Activated T-cell treated with anti-CD3 and anti-CD28 coated beads, Interleukin-2, amount 50 U/mL, for 1 hour (primary cell): ENCODE results near the gene ACOXL.

Experiments
- DNase-seq: peaks from one replicate; pipeline ENCODE4 v3.0.0-alpha.2; 2020

ACOXL gene

GRCh38 chr2:110881908-110882307 lies 149.5 kb downstream of the ACOXL start:
- no peak for DNase-seq

GRCh38 chr2:110883406-110883805 lies 151.0 kb downstream of the ACOXL start:
- no peak for DNase-seq

- no peak for DNase-seq
These were observed 152.9 kb downstream of the ACOXL start for GRCh38 chr2:110885256-110885655.

- no peak for DNase-seq
These were observed 154.6 kb downstream of the ACOXL start for GRCh38 chr2:110886826-110887573.

- DNase-seq: no peak
These were observed 156.0 kb downstream of the ACOXL start for GRCh38 chr2:110888411-110888810.

- DNase-seq: no peak
These were observed 159.3 kb downstream of the ACOXL start for GRCh38 chr2:110891626-110892025.

GRCh38 chr2:110896226-110896625 lies 163.9 kb downstream of the ACOXL start:
- no peak for DNase-seq

- no peak for DNase-seq
These were observed 165.6 kb downstream of the ACOXL start for GRCh38 chr2:110897966-110898365.

- no peak for DNase-seq
These were observed 167.8 kb downstream of the ACOXL start for GRCh38 chr2:110900191-110900590.

- no peak for DNase-seq
These were observed 171.2 kb downstream of the ACOXL start for GRCh38 chr2:110903548-110903947.

GRCh38 chr2:110904116-110904778 lies 171.9 kb downstream of the ACOXL start:
- DNase-seq: no peak

GRCh38 chr2:110904779-110905148 lies 172.4 kb downstream of the ACOXL start:
- DNase-seq: no peak

- DNase-seq: no peak
These were observed 172.8 kb downstream of the ACOXL start for GRCh38 chr2:110905217-110905616.

GRCh38 chr2:110906613-110907298 lies 174.4 kb downstream of the ACOXL start:
- DNase-seq: no peak

- no peak for DNase-seq
These were observed 177.1 kb downstream of the ACOXL start for GRCh38 chr2:110909501-110909900.

GRCh38 chr2:110910423-110910822 lies 178.1 kb downstream of the ACOXL start:
- DNase-seq: no peak

GRCh38 chr2:110919738-110920137 lies 187.4 kb downstream of the ACOXL start:
- no peak for DNase-seq

GRCh38 chr2:110925479-110925878 lies 193.1 kb downstream of the ACOXL start:
- DNase-seq: no peak

GRCh38 chr2:110927526-110927925 lies 195.2 kb downstream of the ACOXL start:
- no peak for DNase-seq

- DNase-seq: no peak
These were observed 197.2 kb downstream of the ACOXL start for GRCh38 chr2:110929528-110929927.

- DNase-seq: no peak
These were observed 199.3 kb downstream of the ACOXL start for GRCh38 chr2:110931648-110932047.

GRCh38 chr2:110933420-110933819 lies 201.0 kb downstream of the ACOXL start:
- no peak for DNase-seq

GRCh38 chr2:110934948-110935347 lies 202.6 kb downstream of the ACOXL start:
- no peak for DNase-seq

GRCh38 chr2:110940376-110940910 lies 208.1 kb downstream of the ACOXL start:
- no peak for DNase-seq
